HG03457 (cell line): Measurements from ENCODE around the gene EFNA5.
"Not testable (repeated sequence)": the region's sequence is repeated elsewhere in the genome, so short reads cannot be mapped to it uniquely, and the experiment has no call there.

Experiments used
- ATAC-seq: cut with Tn5 transposase; IDR thresholded peaks from one replicate; pipeline ENCODE4 v1.9.1; 2021; ENCODE audit warnings: moderate number of reproducible peaks; ENCODE audit not compliant: unreplicated experiment

Gene EFNA5

DNA sequence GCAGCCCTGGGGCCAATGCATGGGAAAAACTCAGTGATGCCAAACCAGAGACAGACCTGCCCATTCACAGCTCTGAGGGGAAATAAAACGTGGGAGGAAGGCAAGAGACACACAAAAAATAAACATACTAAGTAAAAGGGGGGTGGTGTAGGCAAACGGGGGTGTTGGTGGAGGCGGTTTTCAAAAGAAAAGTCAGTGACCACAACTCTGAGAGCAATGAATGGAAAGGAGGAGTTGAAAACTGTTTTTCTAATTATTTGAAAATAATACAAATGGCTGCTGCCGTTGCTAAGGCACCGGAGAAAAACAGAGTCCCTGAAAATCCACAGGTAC is 293.5 kb downstream of the EFNA5 start:
- ATAC-seq, result no peak

DNA sequence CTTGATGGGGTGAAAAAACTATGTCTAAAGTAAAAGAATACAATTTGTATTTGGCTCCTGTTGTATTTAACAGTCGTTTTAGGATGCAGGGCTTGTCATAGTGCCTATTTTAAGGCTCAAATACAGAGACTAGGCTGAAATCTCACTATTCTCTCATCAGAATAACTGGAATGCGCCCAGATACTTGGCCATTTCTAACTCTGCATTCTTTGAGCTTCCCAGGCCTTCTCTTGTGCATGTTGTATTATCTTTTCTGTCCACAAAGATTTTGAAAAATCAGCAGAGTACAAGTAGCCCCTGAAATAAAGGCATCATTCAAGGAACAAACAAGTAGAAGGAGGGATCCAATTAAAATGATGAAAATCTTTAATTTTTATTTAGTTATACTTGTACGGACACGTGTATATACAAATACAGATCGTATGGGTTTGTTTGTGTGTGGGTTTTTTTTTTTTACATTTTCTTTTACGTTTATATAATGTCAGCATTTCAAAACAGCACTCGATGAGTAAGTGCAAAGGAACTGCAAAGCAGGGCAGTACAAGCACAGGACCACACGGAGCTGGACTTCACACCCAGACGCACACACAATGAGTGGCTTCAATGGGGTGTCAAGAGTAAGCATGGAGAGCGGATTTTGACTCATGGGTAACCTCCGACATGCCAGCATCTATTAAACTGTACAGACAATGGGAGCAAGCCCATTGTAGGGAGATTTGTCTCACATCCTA is 294.0 kb downstream of the EFNA5 start:
- no peak for ATAC-seq

DNA sequence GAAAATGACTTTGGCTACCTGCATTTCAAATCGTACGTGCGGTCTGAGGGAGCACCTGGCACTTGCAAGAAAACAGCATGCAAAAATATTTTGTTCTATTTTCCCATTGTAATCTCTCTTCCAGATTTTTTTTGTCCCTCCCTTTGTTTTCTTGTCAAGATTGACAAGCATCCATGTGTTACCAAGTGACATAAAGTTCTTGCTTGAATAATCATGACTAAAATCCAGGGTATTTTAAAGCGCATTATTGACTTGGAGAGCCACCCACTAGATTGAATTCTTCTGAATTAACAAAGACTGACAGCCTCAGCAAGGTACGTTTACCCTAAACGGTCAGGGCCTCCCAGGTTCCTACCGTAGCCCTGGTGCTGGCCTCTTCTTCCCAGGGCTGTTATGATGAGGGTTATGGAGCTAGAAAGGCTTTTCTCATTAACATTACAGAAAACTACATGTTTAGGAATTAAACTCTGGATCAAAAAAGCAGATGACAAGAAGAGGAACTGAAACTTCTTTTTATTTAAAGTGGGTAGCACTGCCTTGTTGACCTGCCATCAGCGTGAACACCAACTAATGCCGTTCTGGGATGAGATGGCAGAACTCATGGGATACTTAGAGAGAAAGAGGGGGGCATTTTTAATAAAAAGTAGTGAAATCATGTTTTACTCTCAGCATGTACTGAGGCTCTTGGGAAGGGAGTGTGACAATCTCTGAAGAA is 297.0 kb downstream of the EFNA5 start:
- peak; percentile 75 for ATAC-seq

GRCh38 chr5:107372723-107373450 is 297.9 kb downstream of the EFNA5 start:
- ATAC-seq, result no peak

DNA sequence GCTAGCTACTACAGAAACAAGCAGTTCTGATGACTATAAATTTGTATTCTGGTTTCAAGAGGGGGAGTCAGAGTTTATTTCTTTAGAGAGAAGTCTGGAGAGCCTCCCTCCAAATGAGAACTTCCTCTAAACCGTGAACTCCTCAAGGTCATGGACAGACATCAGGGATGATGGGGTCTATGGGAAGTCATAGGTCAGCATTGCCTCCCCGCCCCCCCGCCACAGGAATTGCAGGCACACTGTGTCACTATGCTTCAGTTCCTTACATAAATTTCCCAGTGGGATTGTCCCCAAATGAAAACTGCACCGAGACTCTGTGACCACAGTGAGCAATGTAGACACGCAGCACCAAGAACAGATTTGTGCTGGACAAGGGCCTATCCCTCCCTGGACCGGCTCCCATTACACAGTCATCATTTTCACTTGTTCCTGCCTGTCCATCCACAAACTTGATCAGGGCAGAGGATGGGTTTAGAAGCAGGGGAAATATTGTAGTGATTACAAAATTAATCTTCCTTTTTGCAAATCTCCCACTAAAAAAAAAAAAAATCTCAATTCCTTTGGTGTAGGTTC is 300.3 kb downstream of the EFNA5 start:
- ATAC-seq, result no peak

DNA sequence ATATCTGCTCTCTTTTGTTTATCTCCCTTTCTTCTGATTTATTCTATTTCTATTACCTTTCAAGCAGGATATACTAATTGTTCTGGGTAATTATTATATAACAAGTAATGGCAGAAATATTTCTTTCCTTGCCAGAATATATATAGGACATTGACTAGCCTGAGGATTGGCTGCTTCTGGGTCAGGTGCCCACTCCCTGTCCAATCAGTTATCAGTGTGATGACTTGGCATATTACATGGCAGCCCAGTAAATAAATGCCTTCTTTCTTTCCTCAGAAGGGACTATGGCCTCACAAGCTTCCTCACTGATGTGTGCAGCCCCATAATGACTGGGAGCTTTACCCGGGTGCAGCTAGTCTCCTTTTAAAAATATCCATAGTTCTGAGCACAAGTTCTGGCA is 301.1 kb downstream of the EFNA5 start:
- no peak for ATAC-seq

- ATAC-seq, result no peak
Observed at GRCh38 chr5:107368615-107369014, 302.1 kb downstream of the EFNA5 start.

- ATAC-seq, result no peak
Observed at GRCh38 chr5:107367939-107368338, 302.8 kb downstream of the EFNA5 start.

DNA sequence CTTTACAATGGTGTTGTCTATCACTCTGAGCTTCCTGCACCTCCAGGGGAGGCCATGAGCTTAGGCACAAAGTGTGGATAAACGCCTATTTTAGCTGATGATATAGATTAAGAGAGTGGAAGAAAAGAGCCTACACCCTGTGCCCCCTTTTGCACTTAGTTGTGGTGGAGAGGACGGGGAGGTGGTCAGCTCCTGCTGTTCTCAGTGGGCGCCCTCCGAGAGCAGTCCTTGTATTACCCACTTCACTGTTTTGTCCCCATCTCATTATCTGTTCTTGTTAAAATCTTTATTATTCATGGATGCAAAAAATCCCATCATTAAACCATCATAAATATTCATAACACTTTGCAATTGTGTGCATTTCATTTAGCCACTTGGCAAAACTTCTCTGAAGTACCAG is 303.3 kb downstream of the EFNA5 start:
- no peak for ATAC-seq

- ATAC-seq, result no peak
Observed at GRCh38 chr5:107365320-107366109, 305.2 kb downstream of the EFNA5 start.

DNA sequence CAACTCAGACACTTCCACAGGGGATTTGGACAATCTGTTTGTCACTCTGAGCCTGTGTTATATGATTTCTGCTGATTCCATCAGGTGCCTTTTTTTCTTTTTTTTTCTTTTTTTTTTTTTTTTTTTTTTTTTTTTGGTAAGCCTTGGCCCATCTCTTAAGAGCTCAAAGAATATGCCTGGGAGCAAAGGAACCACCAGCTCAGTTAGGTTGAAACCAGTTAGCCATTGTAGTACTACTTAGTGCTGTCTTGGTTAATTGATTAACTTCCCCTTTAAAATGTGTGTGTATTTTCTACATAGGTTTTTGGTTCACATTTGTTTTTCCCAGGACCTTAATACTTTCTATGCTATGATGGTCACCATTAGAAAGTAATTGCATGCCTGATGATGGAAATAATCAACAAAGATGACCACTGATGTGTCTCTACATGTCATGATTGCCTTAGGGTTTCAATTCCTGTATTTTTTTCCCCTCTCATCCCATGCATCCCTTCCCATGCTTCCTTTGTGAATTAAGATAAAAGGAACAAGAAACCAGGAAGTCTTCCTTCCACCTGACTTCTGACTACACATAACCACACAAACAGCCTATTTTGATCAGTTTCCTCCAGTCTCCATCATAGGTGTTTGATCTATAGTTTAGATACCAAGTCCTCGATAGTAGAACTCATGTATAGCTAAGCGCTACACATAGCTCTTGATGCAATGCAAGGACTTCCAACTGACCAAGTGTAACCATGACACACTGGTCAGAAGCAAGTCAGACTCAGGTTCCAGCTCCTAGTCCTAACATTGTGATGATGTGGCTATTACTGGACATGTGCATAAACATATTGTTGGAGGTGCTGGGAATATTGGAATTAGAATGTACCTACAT is 306.1 kb downstream of the EFNA5 start:
- ATAC-seq, result peak; percentile 48

- no peak for ATAC-seq
Observed at GRCh38 chr5:107363768-107364167, 307.0 kb downstream of the EFNA5 start.

GRCh38 chr5:107361945-107362344 is 308.8 kb downstream of the EFNA5 start:
- no peak for ATAC-seq

- no peak for ATAC-seq
Observed at GRCh38 chr5:107359916-107360234, 310.9 kb downstream of the EFNA5 start.

DNA sequence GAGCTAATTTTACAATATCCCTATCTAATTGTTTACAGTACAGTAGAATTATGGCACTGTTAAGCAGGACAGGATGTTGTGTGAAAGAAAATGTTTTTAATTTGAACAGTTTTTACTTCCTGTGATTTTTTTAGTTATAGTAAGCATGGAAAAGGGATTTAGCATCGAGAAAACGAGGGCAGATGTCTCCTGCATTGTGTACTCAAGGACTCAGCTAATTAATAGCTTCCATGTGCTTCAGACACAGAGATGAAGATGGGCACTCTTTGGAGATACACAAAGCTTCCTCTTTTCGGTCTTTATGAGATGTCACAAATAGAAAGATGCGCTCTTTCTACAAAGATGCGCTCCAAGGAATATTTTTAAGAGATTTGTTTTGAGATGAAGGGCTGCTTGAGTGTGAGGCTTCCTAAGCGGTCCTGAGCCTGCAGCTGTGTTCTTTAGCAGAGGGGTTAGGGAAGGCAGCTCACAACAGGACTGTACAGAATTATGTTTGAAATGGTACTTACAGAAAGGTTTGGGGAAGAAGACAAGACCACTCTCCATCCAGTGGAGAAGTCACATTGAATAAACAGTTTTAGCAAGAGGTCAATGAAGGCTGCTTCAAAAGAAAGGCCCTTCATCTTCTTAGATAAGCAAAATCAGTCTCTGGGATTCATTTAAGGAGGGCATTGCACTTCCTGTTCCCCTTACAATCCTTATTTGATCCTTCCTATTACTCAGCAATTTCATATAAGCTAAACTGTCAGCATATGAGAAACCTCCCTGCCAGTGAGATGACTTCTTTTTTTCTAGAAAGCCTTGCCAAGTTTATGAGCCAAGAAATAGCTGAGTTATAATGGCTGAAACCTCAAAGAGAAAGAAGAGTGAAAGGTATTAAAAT is 311.5 kb downstream of the EFNA5 start:
- no peak for ATAC-seq

DNA sequence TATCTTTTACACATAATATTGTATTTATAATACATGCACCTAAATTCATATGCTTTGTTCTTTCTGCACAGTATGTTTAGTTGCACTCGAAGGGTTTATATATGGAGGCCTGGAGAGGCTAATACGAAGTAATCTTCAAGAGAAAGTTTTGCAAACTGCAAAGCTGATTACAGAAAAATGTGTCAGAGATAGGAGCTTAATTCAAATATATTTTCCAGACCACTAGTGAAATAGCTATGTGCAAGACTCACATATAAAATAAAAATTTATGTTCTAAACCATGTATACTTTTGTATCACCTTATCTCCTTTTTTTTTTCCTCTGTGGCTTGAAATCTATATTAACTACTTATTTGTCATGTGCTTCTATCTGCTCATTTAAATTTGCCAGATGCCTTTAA is 313.8 kb downstream of the EFNA5 start:
- no peak for ATAC-seq

DNA sequence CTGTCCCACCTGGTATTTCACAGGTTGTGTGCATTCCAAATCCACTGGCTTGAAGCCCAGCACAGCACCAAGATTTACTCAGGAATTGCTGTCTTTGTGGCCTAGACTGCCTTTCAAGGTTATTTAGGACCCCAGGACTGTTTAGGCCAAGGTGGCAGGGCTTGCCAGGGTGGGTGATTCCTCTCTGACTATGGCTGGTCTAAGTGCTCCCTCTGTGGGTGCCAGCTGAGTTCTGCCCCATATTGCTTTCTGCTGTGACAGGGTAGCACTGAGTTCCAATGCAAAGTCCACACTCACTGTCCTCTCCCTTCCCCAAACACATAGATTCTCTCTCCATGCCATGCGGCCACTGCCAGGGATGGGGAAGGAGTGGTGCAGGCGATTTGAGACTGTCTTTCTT is 318.2 kb downstream of the EFNA5 start:
- ATAC-seq, result no peak

GRCh38 chr5:107346580-107346979 is 324.2 kb downstream of the EFNA5 start:
- ATAC-seq, result not testable (repeated sequence)

DNA sequence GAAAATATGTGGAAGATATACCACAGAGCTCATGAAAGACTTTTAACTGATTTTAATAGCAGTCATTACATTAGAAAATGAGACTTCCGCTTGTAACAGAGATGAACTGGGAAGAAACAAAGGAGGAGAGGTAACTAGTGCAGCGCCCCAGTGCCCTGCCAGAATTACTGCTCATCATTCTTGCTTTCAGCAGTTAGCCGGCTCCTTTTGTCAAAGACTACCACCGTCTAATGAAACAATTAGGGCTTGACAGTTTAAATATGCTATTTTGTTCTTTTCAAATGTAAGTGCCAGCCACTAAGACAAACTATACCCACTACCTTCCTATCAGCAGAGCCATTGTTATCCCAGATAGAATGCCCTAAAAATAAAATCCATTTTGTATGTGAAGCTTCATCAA is 328.4 kb downstream of the EFNA5 start:
- no peak for ATAC-seq
